Measurements from ENCODE around the gene PRDM16. TPM values are rescaled to one million over a fixed set of nuclear protein-coding genes. Genes with fewer than 3 reads are reported as not detected.

Gene PRDM16
- total RNA-seq, 1 experiment from 2014 or later, result 0.17 TPM

- Histone ChIP-seq H3K9ac (ENCODE audit: extremely low read depth, insufficient read length, low read length) (no peak overlapping the region), H3K79me2 (ENCODE audit: insufficient read depth, low read length) (no peaks in the 10 kb centered on the region), H2BK120ac (ENCODE audit: low read depth, low read length, poor library complexity, severe bottlenecking) (no peak overlapping the region), H3K27ac (ENCODE audit: insufficient read length, low read depth, low read length) (no peak overlapping the region), H2BK5ac (ENCODE audit: insufficient read length, low read length) (no peak overlapping the region), H3K4me1 (ENCODE audit: insufficient read depth, low read length) (no peaks in the 10 kb centered on the region), H2BK15ac (ENCODE audit: low read depth, low read length) (no peak overlapping the region), H3K14ac (ENCODE audit: insufficient read depth, low read length) (no peak overlapping the region; the same call in 1 of the 2 replicates), H3K23ac (ENCODE audit: insufficient read length, low read depth, low read length) (no peak overlapping the region), H2BK20ac (ENCODE audit: low read depth, low read length, poor library complexity, severe bottlenecking) (no peak overlapping the region), H3K23me2 (ENCODE audit: insufficient read length, low read depth, low read length, poor library complexity, severe bottlenecking) (no peaks in the 10 kb centered on the region), H2AK5ac (ENCODE audit: insufficient read length, low read length) (no peak overlapping the region), H3T11ph (ENCODE audit: low read length) (no peak overlapping the region), H4K91ac (ENCODE audit: insufficient read length, low read depth, low read length) (no peak overlapping the region), H2BK12ac (ENCODE audit: insufficient read length, low read depth, low read length) (no peak overlapping the region), H3K18ac (ENCODE audit: insufficient read length, low read depth, low read length) (no peak overlapping the region), H3K79me1 (ENCODE audit: insufficient read depth, low read depth, low read length, poor library complexity, severe bottlenecking) (no peaks in the 10 kb centered on the region), H3K56ac (ENCODE audit: insufficient read length, low read depth, low read length) (no peak overlapping the region), H3K9me3 (ENCODE audit: control insufficient read depth, low read depth, low read length) (no peaks in the 10 kb centered on the region), H4K8ac (replicated peaks; ENCODE audit: insufficient read length, low read depth, low read length) (no peak overlapping the region), H3K27me3 (ENCODE audit: insufficient read depth, low read length) (no peaks in the 10 kb centered on the region), H4K20me1 (ENCODE audit: control insufficient read depth, insufficient read depth, insufficient read length) (peaks cover 2% of the 10 kb centered on the region), H4K5ac (ENCODE audit: insufficient read length, low read depth, low read length) (no peak overlapping the region), H3K4me2 (ENCODE audit: insufficient read depth, insufficient read length, low read length) (no peak overlapping the region), H3K4ac (ENCODE audit: low read depth, low read length) (no peak overlapping the region), H2AFZ (ENCODE audit: low read length) (no peak overlapping the region)
- Mint-ChIP-seq H3K27ac (peak overlapping the region in 1 of 3 experiments; percentile 68; a peak in 1 of 7 replicates), H3K9me3 (no peaks in the 10 kb centered on the region), H3K27me3 (ENCODE audit: low read depth) (no peaks in the 10 kb centered on the region), H3K36me3 (ENCODE audit: insufficient read depth in 1 of 3, low read depth in 3 of 3) (peaks cover 0 to 21% (median under 1%) of the 10 kb centered on the region in 3 experiments; a peak in 3 of 7 replicates), H3K4me3 (no peak overlapping the region), H3K4me1 (peaks cover 9 to 12% of the 10 kb centered on the region in 2 experiments; a peak in 3 of 4 replicates)
- DNase-seq, result no peak
- no peak for TF ChIP-seq CTCF (conservative IDR thresholded peaks at IDR 0.05)
- no CpG with 5 or more reads among the region's 11 CpGs for WGBS (ENCODE audit: extremely low coverage, insufficient read length, low lambda C conversion rate)
Observed at GRCh38 chr1:3464649-3465025, 395.6 kb downstream of the PRDM16 start.

Data from H9 (cell line).